PC-3 (cell line): ENCODE data around the gene RNF19B. TPM values are rescaled to one million over a fixed set of nuclear protein-coding genes. Genes with fewer than 3 reads are reported as not detected.

Source experiments
- ATAC-seq: fragments of 200-7000 bp; cut with Tn5 transposase; 2 replicates; pipeline ENCODE4 v1.9.1; 2020; ENCODE audit warnings: mild to moderate bottlenecking, moderate library complexity
- BruUV-seq: library from RNA; stranded (reverse); fragments of 400-500 nt; replicated peaks from 2 replicates; lab custom pipeline; 2021; lab: Mats Ljungman, UMichigan
- CTCF ChIA-PET: fragments of 300-600 bp; sonication (Branson Sonifier 250); formaldehyde crosslinking; loops from one replicate; lab custom pipeline; 2022; ENCODE audit warnings: antibody characterized with exemption; lab: Charles Lee
- POLR2A ChIA-PET: fragments of 300-600 bp; sonication (Branson Sonifier 250); formaldehyde crosslinking; loops from one replicate; lab custom pipeline; 2022; ENCODE audit warnings: antibody characterized with exemption; ENCODE audit not compliant: unreplicated experiment; lab: Charles Lee
- DNase-seq: peaks from one replicate; pipeline ENCODE4 v3.0.0-alpha.2; 2015
- H2AFZ ChIP-seq: fragments of 300-600 bp; sonication (generic); 2 replicates; pipeline ENCODE4 v1.6.0; 2016; ENCODE audit warnings: antibody characterized with exemption, low read length
- H3F3A ChIP-seq: fragments of 300-600 bp; sonication (generic); one replicate; pipeline ENCODE4 v1.6.0; 2017; ENCODE audit warnings: antibody characterized with exemption, low read length, control low read depth, mild to moderate bottlenecking; ENCODE audit not compliant: unreplicated experiment
- H3K27ac ChIP-seq: fragments of 300-600 bp; sonication (generic); 2 replicates; pipeline ENCODE4 v1.5.1; 2016; ENCODE audit warnings: mild to moderate bottlenecking, low read length
- H3K27me3 ChIP-seq: fragments of 300-600 bp; sonication (generic); 2 replicates; pipeline ENCODE4 v1.6.1; 2016; ENCODE audit warnings: low read length, mixed read lengths
- H3K36me3 ChIP-seq: fragments of 300-600 bp; sonication (generic); 2 replicates; pipeline ENCODE4 v1.6.1; 2016; ENCODE audit warnings: low read depth, mixed run types, low read length, mixed read lengths
- H3K4me1 ChIP-seq: fragments of 300-600 bp; sonication (generic); 2 replicates; pipeline ENCODE4 v1.5.1; 2016; ENCODE audit warnings: low read length; ENCODE audit not compliant: insufficient read depth
- H3K4me2 ChIP-seq: fragments of 300-600 bp; sonication (generic); 2 replicates; pipeline ENCODE4 v1.6.0; 2016; ENCODE audit warnings: low read length
- H3K4me3 ChIP-seq: fragments of 300-600 bp; sonication (generic); 2 replicates; pipeline ENCODE4 v1.5.1; 2016; ENCODE audit warnings: mild to moderate bottlenecking, low read length, mixed read lengths
- H3K79me2 ChIP-seq: fragments of 300-600 bp; sonication (generic); 2 replicates; pipeline ENCODE4 v1.6.1; 2017; ENCODE audit warnings: low read length, mixed read lengths
- H3K9ac ChIP-seq: fragments of 300-600 bp; sonication (generic); 2 replicates; pipeline ENCODE4 v1.6.0; 2016; ENCODE audit warnings: mild to moderate bottlenecking, low read length
- H3K9me2 ChIP-seq: fragments of 300-600 bp; sonication (generic); replicated peaks from 2 replicates; pipeline ENCODE4 v1.6.1; 2016; ENCODE audit warnings: mixed run types, low read length, mixed read lengths
- H3K9me3 ChIP-seq: fragments of 300-600 bp; sonication (generic); 2 replicates; pipeline ENCODE4 v1.6.1; 2016; ENCODE audit warnings: low read length, mixed read lengths
- H4K20me1 ChIP-seq: fragments of 300-600 bp; sonication (generic); 2 replicates; pipeline ENCODE4 v1.6.1; 2016; ENCODE audit warnings: low read length, mixed read lengths
- CTCF ChIP-seq: fragments of 300-600 bp; sonication (generic); conservative IDR thresholded peaks from 2 replicates; pipeline ENCODE4 v1.5.1; 2017; ENCODE audit warnings: antibody characterized with exemption, low read depth, mild to moderate bottlenecking, low read length
- EZH2 ChIP-seq: fragments of 300-600 bp; sonication (generic); IDR thresholded peaks from one replicate; pipeline ENCODE4 v1.6.1; 2017; ENCODE audit warnings: antibody characterized with exemption, mild to moderate bottlenecking, low read length; ENCODE audit not compliant: unreplicated experiment
- EZH2phosphoT487 ChIP-seq: fragments of 300-600 bp; sonication (generic); IDR thresholded peaks from 2 replicates; pipeline ENCODE4 v1.6.1; 2018; ENCODE audit warnings: mild to moderate bottlenecking, antibody characterized with exemption, low read length, borderline replicate concordance
- intact Hi-C: fragments of 100-400 bp; cut with micrococcal nuclease; formaldehyde crosslinking; loops from 2 replicates; pipeline ENCODE4 v1.9.0; 2023
- total RNA-seq: library from RNA; depleted of rRNA; stranded (reverse); fragments of >200 nt; gene quantifications from 2 replicates; pipeline ENCODE4 v1.2.3, GENCODE V29; 2014

Gene RNF19B
- total RNA-seq, 1 experiment from 2014 or later = 17.9 TPM

GRCh38 chr1:33005838-33006421, 41.3 kb upstream of the RNF19B start:
- Histone ChIP-seq H2AFZ (no peak overlapping the region), H3K4me3 (no peak overlapping the region), H3F3A (peaks cover 11% of the 10 kb centered on the region), H3K4me1 (peaks cover 48% of the 10 kb centered on the region), H3K9ac (no peak overlapping the region), H3K4me2 (no peak overlapping the region), H3K9me3 (no peaks in the 10 kb centered on the region), H3K27ac (no peak overlapping the region), H3K36me3 (peaks cover 18% of the 10 kb centered on the region), H4K20me1 (no peaks in the 10 kb centered on the region; the same call in 1 of the 2 replicates), H3K9me2 (no peaks in the 10 kb centered on the region), H3K79me2 (0 out of 2 replicates have a peak, but pooled peaks cover 4% of the 10 kb centered on the region), H3K27me3 (no peaks in the 10 kb centered on the region)
- DNase-seq (no peak), ATAC-seq (no peak)
- intact Hi-C loops = loop anchor here (2.0 to 5.0 kb wide), 3 partner anchors 13 to 49 kb away; partner anchors contain the start of gene RNF19B
- ChIA-PET CTCF (interaction anchor here (0.6 kb wide), 1 partner anchor 73 kb away, joined by 3 read pairs; no protein-coding TSS in a partner anchor), POLR2A (no interaction called here)
- BruUV-seq = no TSS peak
- no peak for TF ChIP-seq EZH2
- no peak for TF ChIP-seq EZH2phosphoT487
- no peak for TF ChIP-seq CTCF

GRCh38 chr1:33005117-33005837, 40.7 kb upstream of the RNF19B start:
- intact Hi-C loops = loop anchor here (5.0 kb wide), 1 partner anchor 43 kb away; the partner anchor contains the start of gene RNF19B
- peaks cover 14% of the 10 kb centered on the region for H3K36me3 ChIP-seq
- ATAC-seq = no peak
- H4K20me1 ChIP-seq = no peaks in the 10 kb centered on the region; the same call in 1 of the 2 replicates
- TF ChIP-seq EZH2 = no peak
- no peak for TF ChIP-seq EZH2phosphoT487
- TF ChIP-seq CTCF = no peak
- no peak overlapping the region for H3K4me2 ChIP-seq
- no TSS peak for BruUV-seq
- 0 out of 2 replicates have a peak, but pooled peaks cover 4% of the 10 kb centered on the region for H3K79me2 ChIP-seq
- H3K9me2 ChIP-seq = no peaks in the 10 kb centered on the region
- no peak overlapping the region for H3K4me3 ChIP-seq
- POLR2A ChIA-PET = no interaction called here
- no peaks in the 10 kb centered on the region for H3K9me3 ChIP-seq
- H3K27ac ChIP-seq = peak overlapping the region; percentile 28; the same call in 1 of the 2 replicates
- H3F3A ChIP-seq = peaks cover 11% of the 10 kb centered on the region
- peaks cover 51% of the 10 kb centered on the region for H3K4me1 ChIP-seq
- H3K9ac ChIP-seq = no peak overlapping the region
- no peak overlapping the region for H2AFZ ChIP-seq
- DNase-seq = no peak
- no peaks in the 10 kb centered on the region for H3K27me3 ChIP-seq
- CTCF ChIA-PET = interaction anchor here (0.6 kb wide), 1 partner anchor 72 kb away, joined by 3 read pairs; no protein-coding TSS in a partner anchor
